SU-DHL-6 (cell line): ENCODE data around the gene RAB20.

ENCODE experiments used
- CTCF ChIP-seq: fragments of 200-600 bp; sonication (generic); IDR thresholded peaks from one replicate; pipeline ENCODE4 v1.5.1; 2017; ENCODE audit warnings: antibody characterized with exemption, mild to moderate bottlenecking, low read length, moderate library complexity; ENCODE audit not compliant: insufficient read depth, poor library complexity, severe bottlenecking
- EZH2phosphoT487 ChIP-seq: fragments of 200-600 bp; sonication (generic), shearing (Covaris generic); conservative IDR thresholded peaks from 2 replicates; pipeline ENCODE4 v1.6.1; 2018; ENCODE audit warnings: mild to moderate bottlenecking, antibody characterized with exemption, low read length, moderate library complexity, mixed read lengths

- no peak for TF ChIP-seq CTCF
- TF ChIP-seq EZH2phosphoT487: no peak
Observed at GRCh38 chr13:110478405-110479214, 82.9 kb downstream of the RAB20 start.
